ENCODE results near the gene CLNK.

- TF ChIP-seq GATA2 (IDR thresholded peaks at IDR 0.05; ENCODE audit: low read depth, low read length), result no peak
- TF ChIP-seq GATA3 (IDR thresholded peaks at IDR 0.05; ENCODE audit: low read depth, low read length), result no peak
These were observed 60.7 kb downstream of the CLNK start for GRCh38 chr4:10623862-10624261.

Measured in SH-SY5Y (cell line).